ENCODE measurements around the gene RPL9.
"Not testable (repeated sequence)": the region's sequence is repeated elsewhere in the genome, so short reads cannot be mapped to it uniquely, and the experiment has no call there.

Gene RPL9

GRCh38 chr4:39458505-39459300, at the start of gene RPL9, which contains the start of gene LIAS:
Gene RPL9 (minus strand): TSS chr4:39458922. CDS start chr4:39458439, 483 bp downstream.
Gene LIAS (plus strand): TSS chr4:39459056. CDS start chr4:39459118, 62 bp downstream.
- DNase-seq, result peak; percentile 77

GRCh38 chr4:39505581-39505980, 46.9 kb upstream of the RPL9 start:
- DNase-seq, result no peak

- DNase-seq, result no peak
Observed at GRCh38 chr4:39504538-39504937, 45.8 kb upstream of the RPL9 start.

- not testable (repeated sequence) for DNase-seq
Observed at GRCh38 chr4:39502664-39503035, 43.9 kb upstream of the RPL9 start.

- no peak for DNase-seq
Observed at GRCh38 chr4:39502019-39502663, 43.4 kb upstream of the RPL9 start.

- no peak for DNase-seq
Observed at GRCh38 chr4:39498727-39499020, 40.0 kb upstream of the RPL9 start.

- no peak for DNase-seq
Observed at GRCh38 chr4:39497909-39498726, 39.4 kb upstream of the RPL9 start.

- DNase-seq, result no peak
Observed at GRCh38 chr4:39495446-39496213, 36.9 kb upstream of the RPL9 start.

- no peak for DNase-seq
Observed at GRCh38 chr4:39494354-39494753, 35.6 kb upstream of the RPL9 start.

GRCh38 chr4:39490322-39490721, 31.6 kb upstream of the RPL9 start:
- no peak for DNase-seq

GRCh38 chr4:39486221-39486804, 27.6 kb upstream of the RPL9 start:
- no peak for DNase-seq

- no peak for DNase-seq
Observed at GRCh38 chr4:39484582-39485272, 26.0 kb upstream of the RPL9 start.

- no peak for DNase-seq
Observed at GRCh38 chr4:39480902-39481695, 22.4 kb upstream of the RPL9 start.

GRCh38 chr4:39480251-39480650, 21.5 kb upstream of the RPL9 start:
- no peak for DNase-seq

GRCh38 chr4:39476187-39476895, 17.6 kb upstream of the RPL9 start:
- no peak for DNase-seq

GRCh38 chr4:39472396-39472795, 13.7 kb upstream of the RPL9 start:
- DNase-seq, result no peak

- DNase-seq, result no peak
Observed at GRCh38 chr4:39470402-39470801, 11.7 kb upstream of the RPL9 start.

GRCh38 chr4:39469429-39470077, 10.8 kb upstream of the RPL9 start:
- peak; percentile 8 for DNase-seq

GRCh38 chr4:39467464-39467863, 8.7 kb upstream of the RPL9 start:
- no peak for DNase-seq

- no peak for DNase-seq
Observed at GRCh38 chr4:39466747-39467146, 8.0 kb upstream of the RPL9 start.
